Fibroblast of lung (primary cell): ENCODE data around the gene IMP4.

Experiments
- EZH2 ChIP-seq: IDR thresholded peaks from 2 replicates; pipeline ENCODE4 v1.5.1; 2012; ENCODE audit warnings: low read length, control low read depth, mild to moderate bottlenecking; ENCODE audit errors: missing control alignments
- TF ChIP-seq, protein P1 (sequence below), 2 donors: IDR thresholded peaks in 1 of 2; conservative IDR thresholded peaks in 1 of 2; 1 replicate in 1 of 2; 2 replicates in 1 of 2; pipeline ENCODE4 v1.5.1; 2011 to 2012; ENCODE audit warnings: low read length in 2 of 2, control low read depth in 1 of 2, inconsistent platforms in 1 of 2, low read depth in 1 of 2, mild to moderate bottlenecking in 1 of 2

DNA sequence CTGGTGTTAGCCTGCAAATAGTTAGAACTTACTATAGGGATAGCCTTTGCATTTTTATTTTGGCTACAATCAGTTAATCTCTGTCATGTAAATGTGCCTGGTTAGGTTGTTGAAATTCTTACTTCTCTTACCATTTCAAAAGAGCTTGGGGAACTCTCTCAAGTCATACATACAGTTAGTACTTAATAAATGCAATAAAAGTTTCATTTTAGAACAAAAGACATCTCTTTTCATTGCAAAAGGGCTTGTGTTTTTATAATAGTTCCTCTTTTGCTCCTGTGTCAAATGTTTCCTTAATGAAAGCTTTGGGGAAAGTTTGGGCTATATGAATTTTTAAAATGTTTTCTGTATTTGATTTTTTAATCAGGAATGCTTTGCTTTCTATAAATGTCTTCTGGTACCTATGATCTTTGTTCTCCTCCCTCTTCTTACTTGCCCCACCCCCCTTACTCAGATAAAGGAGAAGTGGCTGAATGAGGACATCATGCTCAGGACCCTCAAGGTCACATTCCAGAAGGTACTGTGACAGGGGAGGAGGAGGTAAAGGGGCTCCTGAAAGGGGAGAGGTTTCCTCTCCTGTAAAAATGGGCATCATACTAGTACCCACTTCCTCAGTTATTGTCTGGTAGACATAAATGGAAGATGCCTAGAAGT, 26.7 kb downstream of the IMP4 start:
- TF ChIP-seq, protein P1, sequence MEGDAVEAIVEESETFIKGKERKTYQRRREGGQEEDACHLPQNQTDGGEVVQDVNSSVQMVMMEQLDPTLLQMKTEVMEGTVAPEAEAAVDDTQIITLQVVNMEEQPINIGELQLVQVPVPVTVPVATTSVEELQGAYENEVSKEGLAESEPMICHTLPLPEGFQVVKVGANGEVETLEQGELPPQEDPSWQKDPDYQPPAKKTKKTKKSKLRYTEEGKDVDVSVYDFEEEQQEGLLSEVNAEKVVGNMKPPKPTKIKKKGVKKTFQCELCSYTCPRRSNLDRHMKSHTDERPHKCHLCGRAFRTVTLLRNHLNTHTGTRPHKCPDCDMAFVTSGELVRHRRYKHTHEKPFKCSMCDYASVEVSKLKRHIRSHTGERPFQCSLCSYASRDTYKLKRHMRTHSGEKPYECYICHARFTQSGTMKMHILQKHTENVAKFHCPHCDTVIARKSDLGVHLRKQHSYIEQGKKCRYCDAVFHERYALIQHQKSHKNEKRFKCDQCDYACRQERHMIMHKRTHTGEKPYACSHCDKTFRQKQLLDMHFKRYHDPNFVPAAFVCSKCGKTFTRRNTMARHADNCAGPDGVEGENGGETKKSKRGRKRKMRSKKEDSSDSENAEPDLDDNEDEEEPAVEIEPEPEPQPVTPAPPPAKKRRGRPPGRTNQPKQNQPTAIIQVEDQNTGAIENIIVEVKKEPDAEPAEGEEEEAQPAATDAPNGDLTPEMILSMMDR (conservative IDR thresholded peaks at IDR 0.05 in 1 of 2, IDR thresholded peaks at IDR 0.05 in 1 of 2; ENCODE audit: low read depth in 1 of 2, low read length in 2 of 2) = no peak
- no peak for TF ChIP-seq EZH2
